Measurements from ENCODE around the gene NRDC. TPM values are rescaled to one million over a fixed set of nuclear protein-coding genes. Genes with fewer than 3 reads are reported as not detected.
A peak's percentile ranks its signal among the peaks of the same experiment; 100 is the strongest.
"Not testable (repeated sequence)": the region's sequence is repeated elsewhere in the genome, so short reads cannot be mapped to it uniquely, and the experiment has no call there.

The NRDC gene
- total and polyA plus RNA-seq, 2 experiments from 2014 or later = 51.3 to 113 TPM

- no peaks in the 10 kb centered on the region for H3K4me1 ChIP-seq (ENCODE audit: low read depth)
- TF ChIP-seq CTCF (IDR thresholded peaks at IDR 0.05; ENCODE audit: low read depth, low read length) = no peak
Observed at GRCh38 chr1:51840182-51840581, 38.3 kb downstream of the NRDC start.

GRCh38 chr1:51839094-51839493 is 39.4 kb downstream of the NRDC start:
- H3K36me3 ChIP-seq = peaks cover 17% of the 10 kb centered on the region

More at GRCh38 chr1:51840182-51840581, 38.3 kb downstream of the NRDC start:
- Histone ChIP-seq H3K27me3 (no peaks in the 10 kb centered on the region), H3K27ac (no peak overlapping the region), H3K4me3 (no peak overlapping the region), H3K36me3 (peaks cover 17% of the 10 kb centered on the region), H3K9me3 (ENCODE audit: low read depth) (no peaks in the 10 kb centered on the region)
- no peak for DNase-seq (ENCODE audit: low read depth in 1 of 2, low spot score in 1 of 2)

GRCh38 chr1:51837243-51837642 is 41.3 kb downstream of the NRDC start:
- Histone ChIP-seq H3K4me1 (ENCODE audit: low read depth) (no peaks in the 10 kb centered on the region), H3K27me3 (no peaks in the 10 kb centered on the region), H3K27ac (no peak overlapping the region), H3K36me3 (peaks cover 22% of the 10 kb centered on the region), H3K4me3 (no peak overlapping the region), H3K9me3 (ENCODE audit: low read depth) (no peaks in the 10 kb centered on the region)
- no peak for TF ChIP-seq CTCF (IDR thresholded peaks at IDR 0.05; ENCODE audit: low read depth, low read length)
- DNase-seq (ENCODE audit: low read depth in 1 of 2, low spot score in 1 of 2) = no peak

More at GRCh38 chr1:51839094-51839493, 39.4 kb downstream of the NRDC start:
- no peak for DNase-seq (ENCODE audit: low read depth in 1 of 2, low spot score in 1 of 2)
- H3K27ac ChIP-seq = no peak overlapping the region
- no peaks in the 10 kb centered on the region for H3K27me3 ChIP-seq
- TF ChIP-seq CTCF (IDR thresholded peaks at IDR 0.05; ENCODE audit: low read depth, low read length) = no peak
- H3K4me3 ChIP-seq = no peak overlapping the region
- H3K4me1 ChIP-seq (ENCODE audit: low read depth) = no peaks in the 10 kb centered on the region
- H3K9me3 ChIP-seq (ENCODE audit: low read depth) = no peaks in the 10 kb centered on the region

GRCh38 chr1:51833700-51834099 is 44.8 kb downstream of the NRDC start:
- Histone ChIP-seq H3K27me3 (no peaks in the 10 kb centered on the region), H3K36me3 (peaks cover 20% of the 10 kb centered on the region), H3K27ac (no peak overlapping the region), H3K9me3 (ENCODE audit: low read depth) (no peaks in the 10 kb centered on the region), H3K4me3 (no peak overlapping the region), H3K4me1 (ENCODE audit: low read depth) (no peaks in the 10 kb centered on the region)
- no peak for TF ChIP-seq CTCF (IDR thresholded peaks at IDR 0.05; ENCODE audit: low read depth, low read length)
- no peak for DNase-seq (ENCODE audit: low read depth in 1 of 2, low spot score in 1 of 2)

- H3K27ac ChIP-seq = no peak overlapping the region
- DNase-seq (ENCODE audit: low read depth in 1 of 2, low spot score in 1 of 2) = no peak
- no peak for TF ChIP-seq CTCF (IDR thresholded peaks at IDR 0.05; ENCODE audit: low read depth, low read length)
- no peaks in the 10 kb centered on the region for H3K4me1 ChIP-seq (ENCODE audit: low read depth)
- H3K9me3 ChIP-seq (ENCODE audit: low read depth) = no peaks in the 10 kb centered on the region
- no peaks in the 10 kb centered on the region for H3K27me3 ChIP-seq
- H3K36me3 ChIP-seq = peaks cover 25% of the 10 kb centered on the region
- H3K4me3 ChIP-seq = no peak overlapping the region
Observed at GRCh38 chr1:51829058-51829457, 49.5 kb downstream of the NRDC start.

- TF ChIP-seq CTCF (IDR thresholded peaks at IDR 0.05; ENCODE audit: low read depth, low read length) = no peak
- Histone ChIP-seq H3K36me3 (peaks cover 44% of the 10 kb centered on the region), H3K27ac (no peak overlapping the region), H3K27me3 (no peaks in the 10 kb centered on the region), H3K4me3 (no peak overlapping the region), H3K9me3 (ENCODE audit: low read depth) (no peaks in the 10 kb centered on the region), H3K4me1 (ENCODE audit: low read depth) (no peaks in the 10 kb centered on the region)
- DNase-seq (ENCODE audit: low read depth in 1 of 2, low spot score in 1 of 2) = peak in 1 of 2 donors; percentile 23
Observed at GRCh38 chr1:51819810-51820209, 58.7 kb downstream of the NRDC start.

GRCh38 chr1:51819021-51819420 is 59.5 kb downstream of the NRDC start:
- not testable (repeated sequence) for H3K27me3 ChIP-seq

More at GRCh38 chr1:51819021-51819420, 59.5 kb downstream of the NRDC start:
- H3K9me3 ChIP-seq (ENCODE audit: low read depth); H3K4me3 ChIP-seq; H3K27ac ChIP-seq; DNase-seq (ENCODE audit: low read depth in 1 of 2, low spot score in 1 of 2); H3K4me1 ChIP-seq (ENCODE audit: low read depth): not testable (repeated sequence)
- peaks cover 42% of the 10 kb centered on the region for H3K36me3 ChIP-seq

Measured in cardiac muscle cell (in vitro differentiated cells and primary cell).